IMR-90 (cell line): Measurements from ENCODE around the gene KCNMB2.

ENCODE experiments used
- BHLHE40 ChIP-seq: fragments of 150-350 bp; IDR thresholded peaks from 2 replicates; pipeline ENCODE4 v1.6.1; 2016; ENCODE audit warnings: mild to moderate bottlenecking, low read depth, low read length
- CTCF ChIP-seq: conservative IDR thresholded peaks from 2 replicates; pipeline ENCODE4 v1.5.1; 2012; ENCODE audit warnings: mild to moderate bottlenecking, low read depth, low read length, improper control_type of control experiment
- ELK1 ChIP-seq: fragments of 150-350 bp; IDR thresholded peaks from 2 replicates; pipeline ENCODE4 v1.6.1; 2016; ENCODE audit warnings: low read depth, mild to moderate bottlenecking, low read length, moderate library complexity, borderline replicate concordance
- MXI1 ChIP-seq: IDR thresholded peaks from 2 replicates; pipeline ENCODE4 v1.6.1; 2012; ENCODE audit warnings: low read depth, mild to moderate bottlenecking, low read length, moderate library complexity, borderline replicate concordance
- SMC3 ChIP-seq: fragments of 150-350 bp; IDR thresholded peaks from 2 replicates; pipeline ENCODE4 v1.6.1; 2016; ENCODE audit warnings: low read depth, mild to moderate bottlenecking, antibody characterized with exemption, low read length, moderate library complexity
- USF2 ChIP-seq: fragments of 150-350 bp; IDR thresholded peaks from 2 replicates; pipeline ENCODE4 v1.6.1; 2017; ENCODE audit warnings: mild to moderate bottlenecking, antibody characterized with exemption, low read length, low read depth

- TF ChIP-seq CTCF (no peak), SMC3 (no peak), ELK1 (no peak), BHLHE40 (no peak), USF2 (no peak), MXI1 (no peak)
Measured at GRCh38 chr3:178707311-178708031, 171.2 kb downstream of the KCNMB2 start.
